Ascending aorta (tissue), 2 donors: Measurements from ENCODE around the gene OTX2. TPM values are rescaled to one million over a fixed set of nuclear protein-coding genes. Genes with fewer than 3 reads are reported as not detected.

ENCODE experiments used
- DNase-seq, 2 donors: peaks; one replicate each; pipeline ENCODE4 v3.0.0-alpha.2; 2019; ENCODE audit warnings: low spot score in 2 of 2
- H3K27ac ChIP-seq, 2 donors: fragments of 200-600 bp; sonication (generic); one replicate each; pipeline ENCODE4 v1.5.1; 2016 to 2017; ENCODE audit warnings: mild to moderate bottlenecking in 1 of 2
- H3K27me3 ChIP-seq: fragments of 200-600 bp; sonication (generic); one replicate; pipeline ENCODE4 v1.5.1; 2017
- H3K36me3 ChIP-seq, 2 donors: fragments of 200-600 bp; sonication (generic); one replicate each; pipeline ENCODE4 v1.5.1; 2016
- H3K4me1 ChIP-seq, 2 donors: fragments of 200-600 bp; sonication (generic); one replicate each; pipeline ENCODE4 v1.5.1; 2016 to 2017; ENCODE audit warnings: mild to moderate bottlenecking in 1 of 2
- H3K4me3 ChIP-seq, 2 donors: fragments of 200-600 bp; sonication (generic); one replicate each; pipeline ENCODE4 v1.5.1; 2016 to 2017; ENCODE audit warnings: mild to moderate bottlenecking in 1 of 2
- H3K9me3 ChIP-seq, 2 donors: fragments of 200-600 bp; sonication (generic); one replicate each; pipeline ENCODE4 v1.5.1; 2016
- intact Hi-C: fragments of 100-400 bp; cut with DNase I; formaldehyde crosslinking; loops from one replicate; pipeline ENCODE4 v1.15.1; 2023
- total RNA-seq: library from RNA; depleted of rRNA; stranded (reverse); fragments of >200 nt; gene quantifications from one replicate; pipeline ENCODE4 v1.1.0, GENCODE V29; 2016
- TF ChIP-seq, protein P1 (sequence below), 3 experiments: fragments of 200-600 bp in 2 of 3; fragments of 450-650 bp in 1 of 3; sonication (generic) in 2 of 3; IDR thresholded peaks; one replicate each; pipeline ENCODE4 v1.5.1; 2016 to 2019; ENCODE audit warnings: antibody characterized with exemption in 3 of 3, mild to moderate bottlenecking in 1 of 3, moderate library complexity in 1 of 3

The OTX2 gene
- total RNA-seq, 1 donor from 2014 or later = not detected

DNA sequence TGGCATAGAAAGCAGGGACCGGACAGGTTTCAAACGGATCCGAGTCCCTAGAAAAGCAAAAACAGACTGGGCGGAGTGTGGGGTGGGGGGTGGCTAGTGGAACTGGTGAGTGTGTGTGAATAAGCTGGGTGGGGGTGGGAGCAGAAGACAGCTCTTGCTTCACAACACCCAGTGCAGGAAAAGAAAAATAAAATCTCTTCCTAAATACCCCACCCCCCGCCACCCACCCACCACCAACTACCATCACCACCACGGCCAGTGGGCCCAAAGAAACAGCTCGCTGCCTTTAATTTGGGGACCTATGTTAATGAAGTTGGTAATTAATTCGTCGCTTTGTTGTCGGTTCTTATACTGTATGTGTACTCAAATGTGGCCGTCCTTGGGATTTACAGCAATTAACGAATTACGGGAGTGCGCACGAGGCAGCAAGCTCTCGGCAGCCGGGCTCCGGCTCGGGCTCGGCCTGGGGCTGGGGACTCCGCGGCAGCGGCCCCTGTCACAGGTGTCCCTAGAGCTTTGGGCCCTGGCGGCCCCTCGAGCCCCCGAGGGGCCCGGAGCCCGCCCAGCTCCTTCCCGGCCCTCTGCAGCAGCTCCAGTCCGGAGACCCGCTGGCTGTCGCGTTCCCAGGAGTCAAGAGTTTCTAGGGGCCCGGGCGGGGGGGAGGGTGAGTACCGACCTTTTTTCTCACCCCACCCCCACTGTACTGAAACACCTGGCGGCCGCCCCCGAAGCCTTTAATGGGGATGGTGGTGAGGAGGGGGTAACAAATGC lies 1.5 kb upstream of the OTX2 start:
- Histone ChIP-seq H3K9me3 (no peaks in the 10 kb centered on the region), H3K27ac (no peak overlapping the region), H3K36me3 (no peaks in the 10 kb centered on the region), H3K27me3 (peaks cover 33% of the 10 kb centered on the region), H3K4me1 (peaks cover 4 to 6% of the 10 kb centered on the region in 2 donors), H3K4me3 (no peak overlapping the region)
- no peak for DNase-seq
- intact Hi-C loops = no loop called here
- TF ChIP-seq, protein P1, sequence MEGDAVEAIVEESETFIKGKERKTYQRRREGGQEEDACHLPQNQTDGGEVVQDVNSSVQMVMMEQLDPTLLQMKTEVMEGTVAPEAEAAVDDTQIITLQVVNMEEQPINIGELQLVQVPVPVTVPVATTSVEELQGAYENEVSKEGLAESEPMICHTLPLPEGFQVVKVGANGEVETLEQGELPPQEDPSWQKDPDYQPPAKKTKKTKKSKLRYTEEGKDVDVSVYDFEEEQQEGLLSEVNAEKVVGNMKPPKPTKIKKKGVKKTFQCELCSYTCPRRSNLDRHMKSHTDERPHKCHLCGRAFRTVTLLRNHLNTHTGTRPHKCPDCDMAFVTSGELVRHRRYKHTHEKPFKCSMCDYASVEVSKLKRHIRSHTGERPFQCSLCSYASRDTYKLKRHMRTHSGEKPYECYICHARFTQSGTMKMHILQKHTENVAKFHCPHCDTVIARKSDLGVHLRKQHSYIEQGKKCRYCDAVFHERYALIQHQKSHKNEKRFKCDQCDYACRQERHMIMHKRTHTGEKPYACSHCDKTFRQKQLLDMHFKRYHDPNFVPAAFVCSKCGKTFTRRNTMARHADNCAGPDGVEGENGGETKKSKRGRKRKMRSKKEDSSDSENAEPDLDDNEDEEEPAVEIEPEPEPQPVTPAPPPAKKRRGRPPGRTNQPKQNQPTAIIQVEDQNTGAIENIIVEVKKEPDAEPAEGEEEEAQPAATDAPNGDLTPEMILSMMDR (IDR thresholded peaks at IDR 0.05) = no peak

DNA sequence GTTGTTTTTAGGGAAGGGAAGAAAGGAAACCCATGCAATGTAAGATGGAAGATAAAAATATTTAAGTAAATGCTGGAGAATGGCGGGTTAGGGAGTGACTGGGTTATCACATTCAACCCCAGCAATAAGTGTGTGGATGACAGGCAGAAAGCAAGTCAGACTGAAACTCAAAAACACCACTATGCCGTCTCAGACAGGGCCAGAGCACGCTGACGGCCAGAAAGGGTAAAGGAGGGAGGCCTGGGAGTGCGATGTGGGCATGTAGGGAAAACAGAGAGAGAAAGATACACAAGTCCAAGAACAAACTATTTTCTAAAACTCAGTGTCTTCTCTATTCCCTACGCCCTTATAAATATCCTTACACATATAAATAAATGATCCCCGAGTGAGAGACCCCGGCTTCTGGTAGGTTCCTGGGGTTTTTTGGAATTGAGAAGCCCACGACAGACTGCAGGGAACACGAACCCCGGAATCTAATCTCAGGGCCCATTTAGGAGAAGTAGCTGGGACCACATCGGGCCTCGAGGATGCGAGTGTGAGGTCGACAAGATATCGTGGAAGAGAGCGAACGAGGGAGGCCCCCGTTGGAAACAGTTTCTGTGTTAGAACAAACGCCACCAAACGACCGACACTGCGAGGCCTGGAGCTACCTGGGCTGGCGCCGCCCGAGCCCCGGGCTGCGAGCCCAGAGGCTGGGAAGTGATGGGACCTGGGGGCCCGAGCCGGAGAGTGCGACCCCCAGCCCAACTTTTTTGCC lies 735 bp upstream of the OTX2 start:
- Histone ChIP-seq H3K27ac (no peak overlapping the region), H3K9me3 (no peaks in the 10 kb centered on the region), H3K4me3 (no peak overlapping the region), H3K4me1 (peaks cover 4 to 6% of the 10 kb centered on the region in 2 donors), H3K27me3 (peaks cover 33% of the 10 kb centered on the region), H3K36me3 (no peaks in the 10 kb centered on the region)
- TF ChIP-seq, protein P1 (IDR thresholded peaks at IDR 0.05) = no peak
- intact Hi-C loops = no loop called here
- no peak for DNase-seq

- no peak for DNase-seq
- Histone ChIP-seq H3K4me3 (peak overlapping the region; percentile 28 to 32), H3K27ac (no peak overlapping the region), H3K36me3 (no peaks in the 10 kb centered on the region), H3K4me1 (peaks cover 4 to 6% of the 10 kb centered on the region in 2 donors), H3K27me3 (peaks cover 33% of the 10 kb centered on the region), H3K9me3 (no peaks in the 10 kb centered on the region)
- TF ChIP-seq, protein P1 (IDR thresholded peaks at IDR 0.05) = no peak
- intact Hi-C loops = no loop called here
These were observed 771 bp downstream of the OTX2 start for GRCh38 chr14:56809270-56810146.

GRCh38 chr14:56808383-56809269 lies 1.7 kb downstream of the OTX2 start:
- TF ChIP-seq, protein P1 (IDR thresholded peaks at IDR 0.05) = no peak
- Histone ChIP-seq H3K27me3 (peaks cover 38% of the 10 kb centered on the region), H3K4me3 (peak overlapping the region; percentile 28 to 32), H3K36me3 (no peaks in the 10 kb centered on the region), H3K9me3 (no peaks in the 10 kb centered on the region), H3K4me1 (peaks cover 4 to 6% of the 10 kb centered on the region in 2 donors), H3K27ac (no peak overlapping the region)
- DNase-seq = no peak
- intact Hi-C loops = no loop called here

DNA sequence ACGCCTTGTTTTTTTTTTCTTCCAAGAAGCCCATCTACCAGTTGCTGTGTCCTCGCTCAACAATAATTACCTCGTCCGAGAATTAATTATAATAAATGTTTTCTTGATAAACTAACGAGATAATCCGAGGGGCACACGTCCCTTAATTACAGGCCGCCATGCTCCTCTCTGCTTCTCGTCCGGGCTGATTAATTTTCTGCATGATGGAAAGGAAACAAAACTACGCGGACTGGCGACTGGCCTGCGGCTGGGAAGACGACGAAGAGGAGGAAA lies 2.2 kb downstream of the OTX2 start:
- no peak overlapping the region for H3K27ac ChIP-seq
- TF ChIP-seq, protein P1 (IDR thresholded peaks at IDR 0.05) = no peak
- intact Hi-C loops = no loop called here
- no peaks in the 10 kb centered on the region for H3K36me3 ChIP-seq
- no peaks in the 10 kb centered on the region for H3K9me3 ChIP-seq
- H3K4me3 ChIP-seq = peak overlapping the region; percentile 28 to 32
- DNase-seq = no peak
- peaks cover 38% of the 10 kb centered on the region for H3K27me3 ChIP-seq
- peaks cover 4 to 6% of the 10 kb centered on the region in 2 donors for H3K4me1 ChIP-seq
